Parathyroid adenoma (tissue), 2 donors: Measurements from ENCODE around the gene ALKBH3.

Experiments used
- H2AFZ ChIP-seq: fragments of 300-600 bp; sonication (generic); one replicate; pipeline ENCODE4 v1.7.0; 2017; ENCODE audit warnings: antibody characterized with exemption, mild to moderate bottlenecking
- H3K27ac ChIP-seq: fragments of 300-600 bp; sonication (generic); one replicate; pipeline ENCODE4 v1.7.0; 2017
- H3K27me3 ChIP-seq: fragments of 300-600 bp; sonication (generic); one replicate; pipeline ENCODE4 v1.7.0; 2017; ENCODE audit warnings: low read length; ENCODE audit not compliant: control insufficient read depth, insufficient read depth
- H3K36me3 ChIP-seq: fragments of 300-600 bp; sonication (generic); one replicate; pipeline ENCODE4 v1.7.0; 2017; ENCODE audit warnings: low read length; ENCODE audit not compliant: control insufficient read depth, insufficient read depth
- H3K4me1 ChIP-seq: fragments of 300-600 bp; sonication (generic); one replicate; pipeline ENCODE4 v1.7.0; 2017; ENCODE audit warnings: control low read depth
- H3K4me2 ChIP-seq: fragments of 300-600 bp; sonication (generic); one replicate; pipeline ENCODE4 v1.7.0; 2017; ENCODE audit warnings: low read length
- H3K4me3 ChIP-seq: fragments of 300-600 bp; sonication (generic); one replicate; pipeline ENCODE4 v1.7.0; 2017; ENCODE audit warnings: low read depth, low read length
- H3K79me2 ChIP-seq: fragments of 300-600 bp; sonication (generic); one replicate; pipeline ENCODE4 v1.7.0; 2017; ENCODE audit warnings: control low read depth
- H3K9ac ChIP-seq: fragments of 300-600 bp; sonication (generic); one replicate; pipeline ENCODE4 v1.7.0; 2017; ENCODE audit warnings: mild to moderate bottlenecking
- H3K9me3 ChIP-seq: fragments of 300-600 bp; sonication (generic); one replicate; pipeline ENCODE4 v1.7.0; 2017; ENCODE audit warnings: low read length; ENCODE audit not compliant: control insufficient read depth
- TF ChIP-seq, protein P1 (sequence below): fragments of 300-600 bp; sonication (generic); IDR thresholded peaks from one replicate; pipeline ENCODE4 v1.7.0; 2017; ENCODE audit warnings: antibody characterized with exemption, mild to moderate bottlenecking
- donor health status: primary hyperparathyroidism.

ALKBH3 gene

DNA sequence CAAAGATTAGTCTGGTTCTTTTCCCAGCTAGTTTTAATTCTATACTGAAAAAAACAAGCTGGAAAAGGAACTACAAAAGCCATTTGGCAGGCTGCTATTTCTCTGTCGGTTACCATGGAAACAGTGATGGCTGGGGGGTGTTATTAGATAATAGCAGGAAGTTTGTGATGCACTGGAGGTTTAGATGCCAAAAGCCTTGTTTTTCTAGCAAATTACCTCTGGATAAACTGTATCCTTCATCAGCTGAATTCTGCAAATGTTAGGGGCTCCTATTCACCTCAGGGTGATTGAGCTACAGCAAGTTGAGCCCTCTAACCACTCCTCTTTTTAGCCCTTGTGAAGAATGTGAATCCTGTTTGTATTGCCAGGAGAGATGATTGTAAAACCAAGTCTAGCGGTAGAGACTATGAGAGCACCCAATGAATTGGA lies 25.2 kb downstream of the ALKBH3 start:
- TF ChIP-seq, protein P1, sequence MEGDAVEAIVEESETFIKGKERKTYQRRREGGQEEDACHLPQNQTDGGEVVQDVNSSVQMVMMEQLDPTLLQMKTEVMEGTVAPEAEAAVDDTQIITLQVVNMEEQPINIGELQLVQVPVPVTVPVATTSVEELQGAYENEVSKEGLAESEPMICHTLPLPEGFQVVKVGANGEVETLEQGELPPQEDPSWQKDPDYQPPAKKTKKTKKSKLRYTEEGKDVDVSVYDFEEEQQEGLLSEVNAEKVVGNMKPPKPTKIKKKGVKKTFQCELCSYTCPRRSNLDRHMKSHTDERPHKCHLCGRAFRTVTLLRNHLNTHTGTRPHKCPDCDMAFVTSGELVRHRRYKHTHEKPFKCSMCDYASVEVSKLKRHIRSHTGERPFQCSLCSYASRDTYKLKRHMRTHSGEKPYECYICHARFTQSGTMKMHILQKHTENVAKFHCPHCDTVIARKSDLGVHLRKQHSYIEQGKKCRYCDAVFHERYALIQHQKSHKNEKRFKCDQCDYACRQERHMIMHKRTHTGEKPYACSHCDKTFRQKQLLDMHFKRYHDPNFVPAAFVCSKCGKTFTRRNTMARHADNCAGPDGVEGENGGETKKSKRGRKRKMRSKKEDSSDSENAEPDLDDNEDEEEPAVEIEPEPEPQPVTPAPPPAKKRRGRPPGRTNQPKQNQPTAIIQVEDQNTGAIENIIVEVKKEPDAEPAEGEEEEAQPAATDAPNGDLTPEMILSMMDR, result no peak
- peaks cover 2% of the 10 kb centered on the region for H3K79me2 ChIP-seq
- H3K27me3 ChIP-seq, result no peaks in the 10 kb centered on the region
- H3K9ac ChIP-seq, result no peak overlapping the region
- H2AFZ ChIP-seq, result no peak overlapping the region
- H3K36me3 ChIP-seq, result no peaks in the 10 kb centered on the region
- no peak overlapping the region for H3K4me2 ChIP-seq
- H3K4me3 ChIP-seq, result no peak overlapping the region
- no peaks in the 10 kb centered on the region for H3K4me1 ChIP-seq
- no peaks in the 10 kb centered on the region for H3K9me3 ChIP-seq
- H3K27ac ChIP-seq, result peak overlapping the region; percentile 62

DNA sequence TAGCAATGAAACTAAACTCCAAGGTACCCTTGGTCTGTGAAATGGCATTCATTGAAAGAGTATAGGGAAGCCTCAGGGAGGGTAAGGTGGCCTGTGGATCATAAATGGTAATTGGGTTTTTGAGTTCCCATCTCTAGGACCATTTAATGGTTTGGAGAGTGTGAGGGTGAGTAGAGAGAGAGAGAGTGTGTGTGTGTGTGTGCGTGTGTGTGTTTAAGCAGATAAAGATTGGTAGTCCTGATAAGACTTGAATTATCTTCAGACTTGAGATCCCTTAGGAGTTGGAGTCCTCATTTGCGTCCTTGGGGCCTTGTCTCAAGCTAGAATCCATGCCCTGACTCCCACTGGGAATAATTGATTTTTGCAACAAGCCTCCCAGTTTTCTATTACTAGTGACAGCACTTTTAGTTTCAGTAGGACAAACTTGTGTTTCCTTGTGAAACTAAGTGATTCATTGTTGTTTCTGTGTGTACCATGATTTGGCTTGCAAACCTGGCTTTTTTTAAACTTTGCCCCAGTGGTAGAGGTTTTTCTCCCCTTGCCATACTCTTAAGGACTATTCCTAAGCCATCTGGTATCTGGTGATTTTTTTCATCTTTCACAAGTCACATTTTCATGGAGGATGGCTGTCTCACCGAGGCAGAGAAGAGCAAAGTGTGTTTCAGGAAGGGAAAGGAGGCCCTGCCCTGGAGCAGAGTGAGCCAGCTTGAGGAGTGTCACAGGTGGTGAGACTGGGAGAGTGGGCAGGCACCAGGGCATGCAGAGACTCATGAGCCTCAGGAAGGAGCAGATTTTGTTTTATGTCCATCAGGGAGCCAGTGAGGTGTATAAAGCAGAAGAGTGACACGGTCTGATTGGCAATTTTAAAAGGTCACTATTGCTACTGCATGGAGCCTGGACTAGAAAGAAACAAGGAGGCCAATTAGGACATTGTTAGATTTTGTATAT lies 26.7 kb downstream of the ALKBH3 start:
- peaks cover 2% of the 10 kb centered on the region for H3K79me2 ChIP-seq
- H3K36me3 ChIP-seq, result no peaks in the 10 kb centered on the region
- H3K9ac ChIP-seq, result no peak overlapping the region
- TF ChIP-seq, protein P1, result no peak
- H3K4me2 ChIP-seq, result no peak overlapping the region
- H2AFZ ChIP-seq, result no peak overlapping the region
- no peak overlapping the region for H3K4me3 ChIP-seq
- H3K27me3 ChIP-seq, result no peaks in the 10 kb centered on the region
- H3K4me1 ChIP-seq, result no peaks in the 10 kb centered on the region
- H3K27ac ChIP-seq, result no peak overlapping the region
- no peaks in the 10 kb centered on the region for H3K9me3 ChIP-seq

DNA sequence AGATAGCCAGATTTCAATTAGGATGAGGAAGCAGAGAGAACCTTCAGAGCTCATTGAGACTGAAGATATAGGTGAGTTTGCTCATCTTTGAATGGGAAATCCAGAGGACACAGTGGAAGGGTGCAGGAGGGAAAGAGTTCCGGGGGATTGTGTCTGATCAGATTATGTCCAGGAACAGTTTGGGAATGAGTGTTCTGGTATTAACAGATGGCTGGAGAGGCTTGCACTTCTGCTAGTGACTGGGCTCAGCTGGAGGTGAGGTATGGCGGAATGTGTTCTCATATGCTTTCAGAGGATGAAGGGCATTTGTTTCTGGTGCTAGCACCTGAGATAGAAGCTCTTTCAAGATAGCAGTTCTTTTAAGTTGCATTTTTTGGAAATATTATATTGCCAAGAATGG lies 27.6 kb downstream of the ALKBH3 start:
- Histone ChIP-seq H3K9ac (no peak overlapping the region), H3K4me2 (no peak overlapping the region), H3K9me3 (no peaks in the 10 kb centered on the region), H3K4me3 (no peak overlapping the region), H3K27me3 (no peaks in the 10 kb centered on the region), H3K79me2 (peaks cover 2% of the 10 kb centered on the region), H2AFZ (no peak overlapping the region), H3K4me1 (no peaks in the 10 kb centered on the region), H3K27ac (no peak overlapping the region), H3K36me3 (no peaks in the 10 kb centered on the region)
- TF ChIP-seq, protein P1, result no peak

DNA sequence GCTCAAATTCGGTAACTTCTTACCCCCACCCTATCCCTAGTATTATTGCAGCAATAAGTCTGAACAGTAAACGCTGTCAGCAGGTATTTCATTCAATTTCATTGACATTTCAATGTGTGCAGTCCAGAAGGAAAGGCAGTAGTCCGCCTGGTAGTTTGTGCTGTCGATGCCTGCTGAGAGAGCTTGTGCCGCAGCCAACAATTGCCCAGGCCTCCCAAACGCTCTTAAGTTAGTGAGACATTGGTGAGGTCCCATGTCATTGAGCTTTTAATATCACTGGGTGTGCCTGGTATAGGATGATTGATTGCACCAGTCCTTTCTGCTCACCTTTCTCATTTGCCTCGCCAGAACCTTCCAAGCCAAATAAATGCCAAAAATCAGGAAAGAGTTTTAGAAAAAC lies 28.1 kb downstream of the ALKBH3 start:
- Histone ChIP-seq H3K27me3 (no peaks in the 10 kb centered on the region), H3K9me3 (no peaks in the 10 kb centered on the region), H3K9ac (no peak overlapping the region), H3K4me2 (no peak overlapping the region), H3K36me3 (no peaks in the 10 kb centered on the region), H2AFZ (no peak overlapping the region), H3K79me2 (peaks cover 2% of the 10 kb centered on the region), H3K4me1 (no peaks in the 10 kb centered on the region), H3K4me3 (no peak overlapping the region), H3K27ac (no peak overlapping the region)
- TF ChIP-seq, protein P1, result no peak
